Erythroblast (primary cell): Measurements from ENCODE around the gene EEPD1.

Experiments
- GATA1 ChIP-seq: IDR thresholded peaks from 2 replicates; pipeline ENCODE4 v1.6.1; 2011; ENCODE audit warnings: low read depth, mild to moderate bottlenecking, control low read depth, low read length, moderate library complexity
- POLR2A ChIP-seq: IDR thresholded peaks from 2 replicates; pipeline ENCODE4 v1.6.1; 2011; ENCODE audit warnings: mild to moderate bottlenecking, low read length

DNA sequence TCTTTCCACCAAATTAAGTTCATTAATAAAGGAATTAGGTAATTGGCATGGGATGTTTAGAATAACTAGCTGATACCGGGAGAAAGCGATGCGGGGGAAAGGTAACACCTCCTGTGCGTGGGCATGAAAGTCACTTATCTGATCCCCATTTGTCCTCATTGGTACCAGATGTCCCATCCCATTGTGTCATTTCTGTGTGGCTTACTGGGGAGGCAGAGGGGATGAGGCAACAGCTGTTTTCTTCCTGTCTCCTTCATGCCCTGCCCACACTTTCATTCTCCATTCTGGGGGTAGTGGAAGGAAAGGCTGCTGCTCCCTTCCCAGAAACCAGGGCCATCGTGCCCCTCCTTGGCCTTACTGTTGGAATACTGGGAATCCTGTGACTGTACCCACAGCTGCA is 27.1 kb downstream of the EEPD1 start:
- no peak for TF ChIP-seq POLR2A
- no peak for TF ChIP-seq GATA1
